Measurements from ENCODE around the gene IMMP2L. TPM values are rescaled to one million over a fixed set of nuclear protein-coding genes. Genes with fewer than 3 reads are reported as not detected.

Gene IMMP2L
- total and polyA plus RNA-seq, 2 experiments from 2014 or later: 10.1 to 10.4 TPM

- Histone ChIP-seq H2AFZ (no peak overlapping the region), H3K9me3 (ENCODE audit: low read depth) (no peaks in the 10 kb centered on the region), H4K20me1 (ENCODE audit: insufficient read depth) (no peaks in the 10 kb centered on the region), H3K27me3 (replicated peaks; ENCODE audit: insufficient read depth) (no peaks in the 10 kb centered on the region), H3K9ac (no peak overlapping the region), H3K9me2 (ENCODE audit: insufficient read depth) (no peaks in the 10 kb centered on the region), H3K4me3 (no peak overlapping the region), H3K4me2 (ENCODE audit: unreplicated experiment) (no peak overlapping the region), H3K4me1 (ENCODE audit: insufficient read depth) (peaks cover 11% of the 10 kb centered on the region; the same call in 1 of the 2 replicates), H3F3A (ENCODE audit: insufficient read depth) (no peaks in the 10 kb centered on the region), H3K79me2 (ENCODE audit: insufficient read depth) (no peaks in the 10 kb centered on the region), H3K27ac (no peak overlapping the region), H3K36me3 (ENCODE audit: low read depth) (no peaks in the 10 kb centered on the region)
- WGBS, 2 experiments (ENCODE audit: low coverage in 1 of 2, low lambda C conversion rate in 2 of 2, missing lambda C conversion rate in 2 of 2): 53% methylated on average over 2 of the region's 2 CpGs
- TF ChIP-seq EZH2 (IDR thresholded peaks at IDR 0.05; ENCODE audit: insufficient read depth, poor library complexity, severe bottlenecking) (no peak), EZH2phosphoT487 (IDR thresholded peaks at IDR 0.05; ENCODE audit: insufficient read depth, low read depth) (no peak)
- in situ Hi-C loops (cut with MboI): no loop called here
- peak; percentile 29 for DNase-seq
Measured at GRCh38 chr7:110775046-110775445, 787.2 kb downstream of the IMMP2L start.

DNA sequence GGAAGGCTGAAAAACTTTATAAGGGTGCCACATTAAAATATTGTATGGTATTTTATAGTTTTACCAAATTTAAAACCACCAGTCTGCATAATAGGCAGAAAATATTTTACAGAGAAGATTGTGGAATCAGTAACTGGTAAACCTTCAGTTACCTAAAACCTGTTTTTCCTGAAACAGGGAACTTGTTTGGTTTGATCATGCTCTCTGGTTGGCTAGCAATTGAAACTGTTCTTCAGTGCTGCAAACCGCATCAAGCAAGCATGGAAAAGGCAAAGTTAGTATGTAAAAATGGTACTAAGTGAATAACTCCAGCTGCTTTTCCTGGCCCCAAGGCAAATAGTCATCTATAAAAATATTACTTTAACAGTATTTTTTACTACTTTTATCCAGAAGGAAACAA, 788.2 kb downstream of the IMMP2L start:
- no peaks in the 10 kb centered on the region for H3F3A ChIP-seq (ENCODE audit: insufficient read depth)
- H3K9me2 ChIP-seq (ENCODE audit: insufficient read depth): no peaks in the 10 kb centered on the region
- peaks cover 11% of the 10 kb centered on the region; the same call in 1 of the 2 replicates for H3K4me1 ChIP-seq (ENCODE audit: insufficient read depth)
- in situ Hi-C loops (cut with MboI): no loop called here
- DNase-seq: no peak
- 81 to 88% methylated on average over 1 of the region's 1 CpG for WGBS, 2 experiments (ENCODE audit: low coverage in 1 of 2, low lambda C conversion rate in 2 of 2, missing lambda C conversion rate in 2 of 2)
- TF ChIP-seq EZH2phosphoT487 (IDR thresholded peaks at IDR 0.05; ENCODE audit: insufficient read depth, low read depth): no peak
- TF ChIP-seq EZH2 (IDR thresholded peaks at IDR 0.05; ENCODE audit: insufficient read depth, poor library complexity, severe bottlenecking): no peak
- no peaks in the 10 kb centered on the region for H3K79me2 ChIP-seq (ENCODE audit: insufficient read depth)
- H3K36me3 ChIP-seq (ENCODE audit: low read depth): no peaks in the 10 kb centered on the region
- H3K4me3 ChIP-seq: no peak overlapping the region
- H3K9ac ChIP-seq: no peak overlapping the region
- H3K4me2 ChIP-seq (ENCODE audit: unreplicated experiment): no peak overlapping the region
- H3K27me3 ChIP-seq (replicated peaks; ENCODE audit: insufficient read depth): no peaks in the 10 kb centered on the region
- no peaks in the 10 kb centered on the region for H3K9me3 ChIP-seq (ENCODE audit: low read depth)
- no peak overlapping the region for H2AFZ ChIP-seq
- no peaks in the 10 kb centered on the region for H4K20me1 ChIP-seq (ENCODE audit: insufficient read depth)
- H3K27ac ChIP-seq: no peak overlapping the region

DNA sequence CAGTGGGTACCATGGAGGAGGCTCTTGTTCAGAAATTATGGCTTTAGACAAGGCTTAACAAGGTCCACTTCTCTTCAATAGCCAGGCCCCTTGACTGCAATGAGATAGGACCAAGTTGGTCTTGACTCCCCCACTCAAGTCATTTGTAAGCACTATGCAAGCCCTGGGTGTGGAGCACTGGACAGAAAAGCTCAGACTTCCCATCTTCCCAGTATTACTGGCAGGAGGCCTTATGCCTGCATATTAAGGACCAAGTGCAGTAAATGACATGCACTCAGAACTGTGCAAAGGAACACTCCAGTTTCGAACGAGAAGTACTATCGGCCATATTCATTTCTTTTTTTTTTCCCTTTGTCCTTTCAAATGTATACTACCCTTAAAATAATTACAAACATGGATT, 789.7 kb downstream of the IMMP2L start:
- H3K9me3 ChIP-seq (ENCODE audit: low read depth): no peaks in the 10 kb centered on the region
- H3F3A ChIP-seq (ENCODE audit: insufficient read depth): no peaks in the 10 kb centered on the region
- TF ChIP-seq EZH2phosphoT487 (IDR thresholded peaks at IDR 0.05; ENCODE audit: insufficient read depth, low read depth) (no peak), EZH2 (IDR thresholded peaks at IDR 0.05; ENCODE audit: insufficient read depth, poor library complexity, severe bottlenecking) (no peak)
- no peak overlapping the region for H2AFZ ChIP-seq
- DNase-seq: no peak
- H3K36me3 ChIP-seq (ENCODE audit: low read depth): no peaks in the 10 kb centered on the region
- no peak overlapping the region for H3K4me2 ChIP-seq (ENCODE audit: unreplicated experiment)
- 87% methylated on average over 3 of the region's 3 CpGs for WGBS, 2 experiments (ENCODE audit: low coverage in 1 of 2, low lambda C conversion rate in 2 of 2, missing lambda C conversion rate in 2 of 2)
- H3K27ac ChIP-seq: no peak overlapping the region
- H3K4me1 ChIP-seq (ENCODE audit: insufficient read depth): peaks cover 11% of the 10 kb centered on the region; the same call in 1 of the 2 replicates
- no peaks in the 10 kb centered on the region for H3K27me3 ChIP-seq (replicated peaks; ENCODE audit: insufficient read depth)
- no peak overlapping the region for H3K4me3 ChIP-seq
- no peak overlapping the region for H3K9ac ChIP-seq
- no peaks in the 10 kb centered on the region for H3K9me2 ChIP-seq (ENCODE audit: insufficient read depth)
- in situ Hi-C loops (cut with MboI): no loop called here
- H3K79me2 ChIP-seq (ENCODE audit: insufficient read depth): no peaks in the 10 kb centered on the region
- H4K20me1 ChIP-seq (ENCODE audit: insufficient read depth): no peaks in the 10 kb centered on the region

- WGBS, 2 experiments (ENCODE audit: low coverage in 1 of 2, low lambda C conversion rate in 2 of 2, missing lambda C conversion rate in 2 of 2): 91 to 92% methylated on average over 3 of the region's 3 CpGs
- Histone ChIP-seq H4K20me1 (ENCODE audit: insufficient read depth) (no peaks in the 10 kb centered on the region), H3K27ac (no peak overlapping the region), H3K9ac (no peak overlapping the region), H3K27me3 (replicated peaks; ENCODE audit: insufficient read depth) (no peaks in the 10 kb centered on the region), H3K4me1 (ENCODE audit: insufficient read depth) (peaks cover 11% of the 10 kb centered on the region; the same call in 1 of the 2 replicates), H3K4me3 (no peak overlapping the region), H3K9me2 (ENCODE audit: insufficient read depth) (no peaks in the 10 kb centered on the region), H3K9me3 (ENCODE audit: low read depth) (no peaks in the 10 kb centered on the region), H3F3A (ENCODE audit: insufficient read depth) (no peaks in the 10 kb centered on the region), H3K4me2 (ENCODE audit: unreplicated experiment) (no peak overlapping the region), H3K36me3 (ENCODE audit: low read depth) (no peaks in the 10 kb centered on the region), H3K79me2 (ENCODE audit: insufficient read depth) (no peaks in the 10 kb centered on the region), H2AFZ (no peak overlapping the region)
- DNase-seq: no peak
- TF ChIP-seq EZH2phosphoT487 (IDR thresholded peaks at IDR 0.05; ENCODE audit: insufficient read depth, low read depth) (no peak), EZH2 (IDR thresholded peaks at IDR 0.05; ENCODE audit: insufficient read depth, poor library complexity, severe bottlenecking) (no peak)
- in situ Hi-C loops (cut with MboI): no loop called here
Measured at GRCh38 chr7:110771717-110772116, 790.6 kb downstream of the IMMP2L start.

All from GM23248 (cell line).